ENCODE measurements around the gene HOXC12.

Gene HOXC12

GRCh38 chr12:53959314-53959713 lies 4.6 kb downstream of the HOXC12 start:
- no peak overlapping the region for H2AFZ ChIP-seq (ENCODE audit: low read depth, low read length)
- no peak overlapping the region for H3K4me2 ChIP-seq (ENCODE audit: insufficient read depth, low read length)
- H3K4me1 ChIP-seq (ENCODE audit: insufficient read depth, low read length), result no peaks in the 10 kb centered on the region
- no peaks in the 10 kb centered on the region for H4K20me1 ChIP-seq (ENCODE audit: insufficient read depth, low read length)
- no peaks in the 10 kb centered on the region for H3K9me3 ChIP-seq (ENCODE audit: insufficient read depth, low read length, severe bottlenecking)
- H3K27me3 ChIP-seq (ENCODE audit: insufficient read depth, low read length, poor library complexity), result peaks cover 50% of the 10 kb centered on the region
- TF ChIP-seq CTCF (IDR thresholded peaks at IDR 0.05; ENCODE audit: borderline replicate concordance, extremely low read depth, low read length, poor library complexity, severe bottlenecking) (no peak), EZH2 (IDR thresholded peaks at IDR 0.05; ENCODE audit: borderline replicate concordance, low read depth, low read length, severe bottlenecking) (no peak)
- no peaks in the 10 kb centered on the region for H3K79me2 ChIP-seq (ENCODE audit: insufficient read depth, low read length)
- H3K4me3 ChIP-seq (ENCODE audit: low read depth in 1 of 2, low read length in 2 of 2), result no peak overlapping the region
- H3K36me3 ChIP-seq (ENCODE audit: insufficient read depth, low read length), result no peaks in the 10 kb centered on the region
- DNase-seq, result no peak
- H3K9ac ChIP-seq (ENCODE audit: low read depth, low read length), result no peak overlapping the region
- H3K27ac ChIP-seq (ENCODE audit: low read length), result no peak overlapping the region
- ATAC-seq (ENCODE audit: insufficient read depth, low read depth), result no peak

- H3K4me1 ChIP-seq (ENCODE audit: insufficient read depth, low read length), result 0 out of 2 replicates have a peak, but pooled peaks cover 2% of the 10 kb centered on the region
- TF ChIP-seq EZH2 (IDR thresholded peaks at IDR 0.05; ENCODE audit: borderline replicate concordance, low read depth, low read length, severe bottlenecking), result no peak
- TF ChIP-seq CTCF (IDR thresholded peaks at IDR 0.05; ENCODE audit: borderline replicate concordance, extremely low read depth, low read length, poor library complexity, severe bottlenecking), result no peak
- H3K36me3 ChIP-seq (ENCODE audit: insufficient read depth, low read length), result no peaks in the 10 kb centered on the region
- ATAC-seq (ENCODE audit: insufficient read depth, low read depth) (no peak), DNase-seq (no peak)
- H3K4me3 ChIP-seq (ENCODE audit: low read depth in 1 of 2, low read length in 2 of 2), result no peak overlapping the region
- no peak overlapping the region for H3K4me2 ChIP-seq (ENCODE audit: insufficient read depth, low read length)
- no peaks in the 10 kb centered on the region for H3K9me3 ChIP-seq (ENCODE audit: insufficient read depth, low read length, severe bottlenecking)
- no peaks in the 10 kb centered on the region for H4K20me1 ChIP-seq (ENCODE audit: insufficient read depth, low read length)
- H3K9ac ChIP-seq (ENCODE audit: low read depth, low read length), result no peak overlapping the region
- H3K79me2 ChIP-seq (ENCODE audit: insufficient read depth, low read length), result no peaks in the 10 kb centered on the region
- no peak overlapping the region for H3K27ac ChIP-seq (ENCODE audit: low read length)
- no peak overlapping the region for H2AFZ ChIP-seq (ENCODE audit: low read depth, low read length)
- H3K27me3 ChIP-seq (ENCODE audit: insufficient read depth, low read length, poor library complexity), result peaks cover 59% of the 10 kb centered on the region
Observed at GRCh38 chr12:53960187-53961024, 5.7 kb downstream of the HOXC12 start.

GRCh38 chr12:53961025-53961761 lies 6.5 kb downstream of the HOXC12 start:
- peaks cover 59% of the 10 kb centered on the region for H3K27me3 ChIP-seq (ENCODE audit: insufficient read depth, low read length, poor library complexity)
- no peaks in the 10 kb centered on the region for H3K36me3 ChIP-seq (ENCODE audit: insufficient read depth, low read length)
- no peaks in the 10 kb centered on the region for H4K20me1 ChIP-seq (ENCODE audit: insufficient read depth, low read length)
- H3K27ac ChIP-seq (ENCODE audit: low read length), result no peak overlapping the region
- no peak overlapping the region for H3K9ac ChIP-seq (ENCODE audit: low read depth, low read length)
- H3K4me2 ChIP-seq (ENCODE audit: insufficient read depth, low read length), result no peak overlapping the region
- H3K4me3 ChIP-seq (ENCODE audit: low read depth in 1 of 2, low read length in 2 of 2), result no peak overlapping the region
- 0 out of 2 replicates have a peak, but pooled peaks cover 2% of the 10 kb centered on the region for H3K4me1 ChIP-seq (ENCODE audit: insufficient read depth, low read length)
- H3K79me2 ChIP-seq (ENCODE audit: insufficient read depth, low read length), result no peaks in the 10 kb centered on the region
- DNase-seq (no peak), ATAC-seq (ENCODE audit: insufficient read depth, low read depth) (no peak)
- no peak for TF ChIP-seq EZH2 (IDR thresholded peaks at IDR 0.05; ENCODE audit: borderline replicate concordance, low read depth, low read length, severe bottlenecking)
- no peak for TF ChIP-seq CTCF (IDR thresholded peaks at IDR 0.05; ENCODE audit: borderline replicate concordance, extremely low read depth, low read length, poor library complexity, severe bottlenecking)
- H2AFZ ChIP-seq (ENCODE audit: low read depth, low read length), result no peak overlapping the region
- no peaks in the 10 kb centered on the region for H3K9me3 ChIP-seq (ENCODE audit: insufficient read depth, low read length, severe bottlenecking)
